ENCODE measurements around the gene GPSM3. TPM values are rescaled to one million over a fixed set of nuclear protein-coding genes. Genes with fewer than 3 reads are reported as not detected.
A peak's percentile ranks its signal among the peaks of the same experiment; 100 is the strongest.
"Not testable (repeated sequence)": the region's sequence is repeated elsewhere in the genome, so short reads cannot be mapped to it uniquely, and the experiment has no call there.

Gene GPSM3
- total RNA-seq, 1 experiment from 2014 or later = 16.2 TPM

- Histone ChIP-seq H3K36me3 (no peaks in the 10 kb centered on the region), H3K27ac (peak overlapping the region; percentile 99), H3K9me3 (replicated peaks) (no peaks in the 10 kb centered on the region), H3K4me3 (peak overlapping the region; percentile 53), H3K4me1 (replicated peaks) (peaks cover 39% of the 10 kb centered on the region), H3K27me3 (replicated peaks) (no peaks in the 10 kb centered on the region)
- peak; percentile 95 to 98 for DNase-seq (ENCODE audit: low read depth in 1 of 2, low spot score in 2 of 2)
These were observed 3.6 kb upstream of the GPSM3 start for GRCh38 chr6:32195902-32196681.

- Histone ChIP-seq H3K4me1 (replicated peaks) (peaks cover 42% of the 10 kb centered on the region), H3K27ac (peak overlapping the region; percentile 99), H3K9me3 (replicated peaks) (no peaks in the 10 kb centered on the region), H3K4me3 (peak overlapping the region; percentile 53), H3K36me3 (no peaks in the 10 kb centered on the region), H3K27me3 (replicated peaks) (no peaks in the 10 kb centered on the region)
- DNase-seq (ENCODE audit: low read depth in 1 of 2, low spot score in 2 of 2) = peak; percentile 100
These were observed 3.1 kb upstream of the GPSM3 start for GRCh38 chr6:32195652-32195901.

GRCh38 chr6:32194825-32195651 lies 2.6 kb upstream of the GPSM3 start:
- Histone ChIP-seq H3K4me3 (peak overlapping the region; percentile 30), H3K4me1 (replicated peaks) (peaks cover 47% of the 10 kb centered on the region), H3K9me3 (replicated peaks) (no peaks in the 10 kb centered on the region), H3K27ac (peak overlapping the region; percentile 70), H3K27me3 (replicated peaks) (no peaks in the 10 kb centered on the region), H3K36me3 (no peaks in the 10 kb centered on the region)
- peak in 1 of 2 experiments; percentile 46 for DNase-seq (ENCODE audit: low read depth in 1 of 2, low spot score in 2 of 2)

- no peak overlapping the region for H3K4me3 ChIP-seq
- H3K9me3 ChIP-seq (replicated peaks) = no peaks in the 10 kb centered on the region
- DNase-seq (ENCODE audit: low read depth in 1 of 2, low spot score in 2 of 2) = no peak
- H3K27me3 ChIP-seq (replicated peaks) = no peaks in the 10 kb centered on the region
- H3K36me3 ChIP-seq = no peaks in the 10 kb centered on the region
- H3K4me1 ChIP-seq (replicated peaks) = peaks cover 48% of the 10 kb centered on the region
- no peak overlapping the region for H3K27ac ChIP-seq
These were observed 1.9 kb upstream of the GPSM3 start for GRCh38 chr6:32194388-32194787.

- peak overlapping the region; percentile 9; the same call in 1 of the 2 replicates for H3K4me3 ChIP-seq
- H3K27ac ChIP-seq = peak overlapping the region; percentile 62
These were observed 653 bp upstream of the GPSM3 start for GRCh38 chr6:32193096-32193495.

GRCh38 chr6:32191696-32192607 lies 491 bp downstream of the GPSM3 start:
- Histone ChIP-seq H3K27me3 (replicated peaks) (no peaks in the 10 kb centered on the region), H3K27ac (peak overlapping the region; percentile 62), H3K9me3 (replicated peaks) (no peaks in the 10 kb centered on the region), H3K4me1 (replicated peaks) (peaks cover 60% of the 10 kb centered on the region), H3K36me3 (peaks cover 19% of the 10 kb centered on the region), H3K4me3 (no peak overlapping the region)
- DNase-seq (ENCODE audit: low read depth in 1 of 2, low spot score in 2 of 2) = no peak

More at GRCh38 chr6:32193096-32193495, 653 bp upstream of the GPSM3 start:
- H3K4me1 ChIP-seq (replicated peaks) = peaks cover 61% of the 10 kb centered on the region
- not testable (repeated sequence) for H3K36me3 ChIP-seq; H3K9me3 ChIP-seq (replicated peaks); DNase-seq (ENCODE audit: low read depth in 1 of 2, low spot score in 2 of 2); H3K27me3 ChIP-seq (replicated peaks)

- Histone ChIP-seq H3K9me3 (replicated peaks) (no peaks in the 10 kb centered on the region), H3K27me3 (replicated peaks) (no peaks in the 10 kb centered on the region), H3K27ac (no peak overlapping the region), H3K4me1 (replicated peaks) (peaks cover 52% of the 10 kb centered on the region), H3K4me3 (no peak overlapping the region), H3K36me3 (peaks cover 28% of the 10 kb centered on the region)
- DNase-seq (ENCODE audit: low read depth in 1 of 2, low spot score in 2 of 2) = no peak
These were observed 1.3 kb downstream of the GPSM3 start for GRCh38 chr6:32190911-32191677.

GRCh38 chr6:32190054-32190851 lies 2.2 kb downstream of the GPSM3 start, which contains the start of gene PBX2:
Gene PBX2 (minus strand): TSS chr6:32190202. CDS start chr6:32189915, 287 bp downstream.
- peak within 1 kb of the TSS; percentile 68 for H3K27ac ChIP-seq
- H3K36me3 ChIP-seq = peaks cover 28% of the 10 kb centered on the region
- peak; percentile 81 to 93 for DNase-seq (ENCODE audit: low read depth in 1 of 2, low spot score in 2 of 2)
- peaks cover 50% of the 10 kb centered on the region for H3K4me1 ChIP-seq (replicated peaks)
- peak within 1 kb of the TSS; percentile 50 for H3K4me3 ChIP-seq
- H3K9me3 ChIP-seq (replicated peaks) = no peaks in the 10 kb centered on the region
- H3K27me3 ChIP-seq (replicated peaks) = no peaks in the 10 kb centered on the region

GRCh38 chr6:32189742-32190053 lies 2.7 kb downstream of the GPSM3 start:
- H3K4me3 ChIP-seq = peak overlapping the region; percentile 50
- H3K27ac ChIP-seq = peak overlapping the region; percentile 68
- DNase-seq (ENCODE audit: low read depth in 1 of 2, low spot score in 2 of 2) = no peak
- no peaks in the 10 kb centered on the region for H3K9me3 ChIP-seq (replicated peaks)
- H3K4me1 ChIP-seq (replicated peaks) = peaks cover 44% of the 10 kb centered on the region
- H3K36me3 ChIP-seq = peaks cover 28% of the 10 kb centered on the region
- H3K27me3 ChIP-seq (replicated peaks) = no peaks in the 10 kb centered on the region

GRCh38 chr6:32189069-32189741 lies 3.2 kb downstream of the GPSM3 start:
- H3K4me3 ChIP-seq = peak overlapping the region; percentile 50
- peaks cover 30% of the 10 kb centered on the region for H3K36me3 ChIP-seq
- no peaks in the 10 kb centered on the region for H3K27me3 ChIP-seq (replicated peaks)
- no peaks in the 10 kb centered on the region for H3K9me3 ChIP-seq (replicated peaks)
- peak overlapping the region; percentile 68 for H3K27ac ChIP-seq
- H3K4me1 ChIP-seq (replicated peaks) = peaks cover 41% of the 10 kb centered on the region
- no peak for DNase-seq (ENCODE audit: low read depth in 1 of 2, low spot score in 2 of 2)

- Histone ChIP-seq H3K36me3 (peaks cover 37% of the 10 kb centered on the region), H3K4me3 (peak overlapping the region; percentile 50), H3K4me1 (replicated peaks) (peaks cover 41% of the 10 kb centered on the region), H3K27me3 (replicated peaks) (no peaks in the 10 kb centered on the region), H3K9me3 (replicated peaks) (no peaks in the 10 kb centered on the region), H3K27ac (peak overlapping the region; percentile 68)
- no peak for DNase-seq (ENCODE audit: low read depth in 1 of 2, low spot score in 2 of 2)
These were observed 3.9 kb downstream of the GPSM3 start for GRCh38 chr6:32188381-32189068.

Measured in SJSA1 (cell line).